Measurements from ENCODE around the gene CNTN4. TPM values are rescaled to one million over a fixed set of nuclear protein-coding genes. Genes with fewer than 3 reads are reported as not detected.
"Not testable (repeated sequence)": the region's sequence is repeated elsewhere in the genome, so short reads cannot be mapped to it uniquely, and the experiment has no call there.

CNTN4 gene
- total RNA-seq, 2 donors from 2014 or later: not detected

DNA sequence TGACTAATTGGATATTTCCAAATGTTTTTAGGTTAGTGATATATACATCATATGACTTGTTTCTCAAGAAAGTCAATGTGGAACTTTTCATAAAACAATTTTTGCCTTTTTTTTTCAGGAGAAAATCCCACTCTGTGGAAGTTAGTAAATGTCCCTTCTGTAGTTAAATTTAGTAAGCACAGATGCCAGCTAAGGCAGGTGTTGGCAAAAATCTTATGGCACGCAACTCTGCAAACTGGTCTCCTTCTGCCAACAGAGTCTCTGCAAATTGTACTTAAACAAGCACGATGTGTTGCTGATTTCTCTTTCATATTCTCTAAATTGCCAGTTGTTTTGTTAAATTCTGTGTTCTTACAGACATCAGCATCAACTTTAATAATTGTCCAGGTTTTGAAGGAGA is 777.7 kb downstream of the CNTN4 start:
- DNase-seq (ENCODE audit: low spot score in 2 of 2): no peak
- H3K36me3 Mint-ChIP-seq: no peaks in the 10 kb centered on the region
- no peak overlapping the region for H3K27ac Mint-ChIP-seq
- peaks cover 0 to 4% of the 10 kb centered on the region in 2 donors for H3K9me3 Mint-ChIP-seq
- no peak for ATAC-seq

DNA sequence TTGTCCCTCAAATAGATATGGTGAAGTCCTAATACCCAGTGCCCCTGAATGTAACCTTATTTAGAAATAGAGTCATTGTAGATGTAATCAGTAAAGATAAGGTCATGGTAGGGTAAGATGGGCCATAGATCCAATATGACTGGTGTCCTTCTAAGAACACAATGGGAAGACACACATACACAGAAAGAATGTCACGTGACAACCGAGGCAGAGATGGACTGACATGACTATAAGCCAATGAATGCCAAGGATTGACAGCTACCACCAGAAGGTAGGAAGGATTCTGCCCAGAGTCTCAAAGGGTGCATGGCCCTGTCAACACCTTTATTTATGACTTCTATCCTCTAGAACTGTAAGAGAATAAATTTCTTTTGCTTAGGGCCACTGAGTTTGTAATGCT is 780.4 kb downstream of the CNTN4 start:
- H3K27ac Mint-ChIP-seq: no peak overlapping the region

DNA sequence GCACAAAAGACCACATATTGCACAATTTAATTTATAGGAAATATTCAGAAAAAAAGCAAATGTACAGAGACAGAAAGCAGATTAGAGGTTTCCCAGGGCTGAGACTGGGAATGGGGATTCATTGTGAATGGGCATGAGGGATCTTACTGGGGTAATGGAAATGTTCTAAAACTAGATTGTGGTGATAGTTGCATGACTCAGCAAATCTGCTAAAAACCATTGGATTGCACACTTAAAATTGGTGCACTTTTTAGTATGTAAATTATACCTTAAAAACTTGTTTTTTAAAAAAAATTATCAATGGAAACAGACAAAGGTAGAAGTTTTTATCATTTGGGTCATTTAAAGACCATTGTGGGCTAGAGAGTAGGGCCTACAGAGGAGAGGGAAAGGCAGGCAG is 780.9 kb downstream of the CNTN4 start:
- DNase-seq (ENCODE audit: low spot score in 2 of 2) (no peak), ATAC-seq (no peak)
- no peaks in the 10 kb centered on the region for H3K9me3 Mint-ChIP-seq
- H3K27ac Mint-ChIP-seq: peak overlapping the region in 1 of 2 donors; percentile 66
- no peaks in the 10 kb centered on the region for H3K36me3 Mint-ChIP-seq

More for the DNA sequence above, 780.4 kb downstream of the CNTN4 start:
- DNase-seq (ENCODE audit: low spot score in 2 of 2): no peak
- H3K36me3 Mint-ChIP-seq: no peaks in the 10 kb centered on the region
- H3K9me3 Mint-ChIP-seq: no peaks in the 10 kb centered on the region
- no peak for ATAC-seq

DNA sequence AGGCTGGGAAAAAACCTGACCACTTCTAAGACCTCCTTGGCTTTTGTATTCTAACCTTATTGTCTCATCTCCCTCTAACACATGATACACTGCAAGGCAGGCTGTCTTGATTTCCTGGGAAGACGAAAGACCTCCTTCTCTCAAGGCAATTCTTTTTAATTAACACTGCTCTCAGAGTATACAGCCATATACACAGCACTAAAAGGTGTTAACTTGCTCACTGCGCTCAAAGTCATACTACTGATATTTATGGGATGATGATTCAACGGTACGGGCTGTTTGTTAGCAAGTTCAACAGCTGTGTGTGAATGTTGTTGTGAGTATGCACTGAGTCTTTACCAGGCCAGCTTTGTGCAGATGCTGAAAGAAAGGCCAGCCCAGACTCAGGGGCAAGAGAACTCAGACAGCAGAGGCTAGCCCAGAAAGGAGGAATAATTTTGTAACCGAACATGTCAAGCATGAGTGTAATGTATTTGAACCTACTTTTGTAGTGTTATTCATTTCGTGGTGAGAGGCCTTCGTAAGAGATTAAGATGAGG is 781.6 kb downstream of the CNTN4 start:
- no peaks in the 10 kb centered on the region for H3K9me3 Mint-ChIP-seq
- ATAC-seq (no peak), DNase-seq (ENCODE audit: low spot score in 2 of 2) (no peak)
- H3K36me3 Mint-ChIP-seq: no peaks in the 10 kb centered on the region
- H3K27ac Mint-ChIP-seq: no peak overlapping the region

DNA sequence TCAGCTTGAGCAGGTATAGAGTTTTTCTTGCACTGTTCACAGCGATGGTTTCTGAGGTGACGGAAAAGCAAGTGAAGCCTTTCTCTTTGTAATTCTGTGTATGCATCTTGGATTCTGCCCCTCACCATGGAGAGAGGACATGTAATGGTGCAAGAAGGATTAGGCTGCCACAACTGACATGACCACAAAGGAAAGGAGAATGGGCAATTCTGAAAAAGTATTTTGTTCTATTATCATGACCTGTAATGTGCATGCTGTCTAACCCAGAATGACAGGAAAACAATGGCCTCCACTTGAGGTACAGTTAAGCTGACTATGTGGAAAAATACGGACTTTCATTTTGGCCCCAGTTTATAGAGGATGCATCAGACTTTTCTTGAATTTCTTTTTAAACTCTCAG is 784.6 kb downstream of the CNTN4 start:
- Mint-ChIP-seq H3K36me3 (no peaks in the 10 kb centered on the region), H3K27ac (no peak overlapping the region), H3K9me3 (no peaks in the 10 kb centered on the region)
- ATAC-seq (no peak), DNase-seq (ENCODE audit: low spot score in 2 of 2) (no peak)

DNA sequence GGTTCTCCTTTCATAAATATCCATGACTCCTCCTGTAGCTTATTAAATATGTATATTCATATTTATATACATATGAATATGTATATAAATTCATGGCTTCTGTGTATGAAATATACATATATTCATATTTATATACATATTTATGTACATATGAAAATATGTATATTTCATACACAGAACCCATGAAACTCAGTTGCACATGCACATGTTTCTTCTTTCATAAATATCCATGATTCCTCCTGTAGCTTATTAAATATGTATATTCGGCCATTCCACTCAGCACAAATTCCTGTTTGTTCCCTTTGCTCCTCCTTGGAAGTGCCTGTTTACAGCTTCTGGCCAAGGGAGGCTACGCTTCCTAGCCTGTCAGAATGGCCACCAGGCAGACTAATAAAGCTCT is 789.9 kb downstream of the CNTN4 start:
- Mint-ChIP-seq H3K36me3 (no peaks in the 10 kb centered on the region), H3K9me3 (no peaks in the 10 kb centered on the region), H3K27ac (no peak overlapping the region)
- no peak for ATAC-seq
- no peak for DNase-seq (ENCODE audit: low spot score in 2 of 2)

DNA sequence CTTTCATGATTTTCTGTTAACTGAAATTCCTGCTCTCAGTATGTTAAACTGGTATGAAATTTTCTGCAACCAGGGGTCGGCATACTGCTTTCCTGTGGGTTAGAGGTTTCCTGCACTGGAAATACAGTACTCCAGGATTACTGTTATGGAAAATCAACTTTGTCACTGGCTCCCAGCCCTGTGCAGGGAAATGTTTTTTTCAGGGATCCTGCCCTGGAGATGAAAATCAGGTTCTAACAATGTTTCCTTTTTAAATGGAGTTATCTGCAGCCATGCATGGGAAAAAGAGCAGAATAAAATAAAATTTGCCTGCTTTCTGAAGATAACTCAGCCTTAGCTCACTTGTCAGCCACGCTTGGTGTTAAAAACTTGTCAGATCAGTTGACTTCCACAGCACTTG is 791.1 kb downstream of the CNTN4 start:
- ATAC-seq: no peak
- no peaks in the 10 kb centered on the region for H3K36me3 Mint-ChIP-seq
- H3K27ac Mint-ChIP-seq: no peak overlapping the region

DNA sequence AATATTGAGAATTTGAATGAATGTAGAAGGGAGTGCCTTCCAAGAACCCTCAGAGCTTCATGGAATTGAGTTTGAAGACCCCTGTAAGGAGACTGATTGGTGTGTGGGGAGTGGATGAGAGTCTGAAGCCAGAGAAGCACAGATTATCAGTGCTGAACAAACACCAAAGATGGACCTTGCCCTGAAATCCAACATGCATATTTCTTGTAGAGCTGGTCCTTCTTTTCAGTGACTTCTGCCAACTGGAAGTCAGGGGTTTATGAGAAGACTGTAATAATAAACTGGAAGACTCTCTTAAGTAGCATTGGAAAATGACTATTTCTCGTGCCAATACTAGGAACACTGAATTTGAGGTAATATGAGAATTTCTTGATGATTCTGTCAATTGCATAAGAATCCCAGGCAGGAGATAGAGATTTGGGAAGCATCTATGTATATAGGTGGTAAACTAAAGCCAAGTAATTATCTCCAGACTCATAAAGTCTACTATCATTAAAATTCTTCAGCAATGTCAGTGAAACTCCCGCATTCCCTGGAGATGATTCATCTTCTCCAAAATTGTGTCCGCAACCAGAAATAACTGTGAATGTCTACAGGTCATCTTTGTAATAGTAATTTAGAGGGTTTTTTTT is 797.8 kb downstream of the CNTN4 start:
- DNase-seq (ENCODE audit: low spot score in 2 of 2): no peak
- ATAC-seq: no peak
- Mint-ChIP-seq H3K36me3 (no peaks in the 10 kb centered on the region), H3K27ac (no peak overlapping the region), H3K9me3 (no peaks in the 10 kb centered on the region)

More for the DNA sequence above, 791.1 kb downstream of the CNTN4 start:
- DNase-seq (ENCODE audit: low spot score in 2 of 2): no peak
- no peaks in the 10 kb centered on the region for H3K9me3 Mint-ChIP-seq

DNA sequence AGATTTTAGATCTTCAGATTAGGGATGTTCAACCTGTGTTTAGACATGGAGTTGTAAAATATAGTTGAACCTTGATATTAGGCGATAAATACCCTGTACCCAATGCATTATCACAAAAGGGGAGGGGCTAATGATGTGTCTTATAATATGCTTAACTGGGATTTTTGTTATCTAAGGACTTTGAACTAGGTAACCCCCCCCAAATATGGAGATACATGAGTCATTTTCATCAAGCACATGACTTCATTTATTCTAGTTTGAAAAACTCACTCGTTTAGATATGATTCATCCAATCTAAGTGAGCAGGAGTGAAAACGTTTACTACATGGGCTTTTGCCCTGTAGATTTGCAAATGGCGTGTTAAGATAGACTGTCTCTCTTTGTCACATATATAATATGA is 799.2 kb downstream of the CNTN4 start:
- H3K36me3 Mint-ChIP-seq: no peaks in the 10 kb centered on the region
- H3K27ac Mint-ChIP-seq: no peak overlapping the region
- no peak for DNase-seq (ENCODE audit: low spot score in 2 of 2)
- no peak for ATAC-seq
- H3K9me3 Mint-ChIP-seq: no peaks in the 10 kb centered on the region

DNA sequence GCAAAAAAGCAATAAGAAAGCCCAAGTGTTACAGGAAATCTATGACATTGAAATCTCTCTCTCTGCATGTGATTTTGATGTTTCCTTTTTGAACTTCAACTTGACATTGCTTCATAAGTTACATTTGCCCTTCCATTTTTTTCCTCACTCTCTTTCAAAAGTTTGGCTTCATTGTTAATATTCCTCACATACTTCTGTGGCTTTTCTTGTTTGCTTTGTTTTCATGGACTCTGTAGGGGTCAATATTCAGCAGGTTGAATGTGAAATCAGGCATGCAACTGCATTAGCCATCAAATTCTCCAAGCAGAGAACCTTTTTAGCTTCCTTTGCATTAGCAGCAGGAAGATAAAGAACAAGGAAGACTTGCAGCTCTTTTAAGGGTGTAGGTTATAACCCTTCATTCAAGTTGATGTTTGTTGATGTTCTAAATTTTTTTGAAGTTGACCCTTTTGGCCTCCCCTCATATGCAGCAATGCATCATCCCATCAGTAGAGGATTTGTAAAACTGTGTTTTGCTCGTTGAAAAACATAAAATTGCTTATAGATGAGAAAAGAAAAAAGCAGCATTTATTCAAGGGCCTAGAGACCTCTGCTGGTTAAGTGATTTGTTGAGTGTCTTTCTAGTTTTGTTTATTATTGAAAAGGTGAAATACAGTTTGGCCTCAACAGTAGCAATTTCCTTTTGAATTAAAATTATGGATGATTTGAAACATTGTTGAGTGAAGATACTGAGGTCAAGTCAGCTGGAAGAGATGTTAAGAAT is 800.1 kb downstream of the CNTN4 start:
- no peaks in the 10 kb centered on the region for H3K9me3 Mint-ChIP-seq
- ATAC-seq: no peak
- no peaks in the 10 kb centered on the region for H3K36me3 Mint-ChIP-seq
- no peak overlapping the region for H3K27ac Mint-ChIP-seq
- no peak for DNase-seq (ENCODE audit: low spot score in 2 of 2)

DNA sequence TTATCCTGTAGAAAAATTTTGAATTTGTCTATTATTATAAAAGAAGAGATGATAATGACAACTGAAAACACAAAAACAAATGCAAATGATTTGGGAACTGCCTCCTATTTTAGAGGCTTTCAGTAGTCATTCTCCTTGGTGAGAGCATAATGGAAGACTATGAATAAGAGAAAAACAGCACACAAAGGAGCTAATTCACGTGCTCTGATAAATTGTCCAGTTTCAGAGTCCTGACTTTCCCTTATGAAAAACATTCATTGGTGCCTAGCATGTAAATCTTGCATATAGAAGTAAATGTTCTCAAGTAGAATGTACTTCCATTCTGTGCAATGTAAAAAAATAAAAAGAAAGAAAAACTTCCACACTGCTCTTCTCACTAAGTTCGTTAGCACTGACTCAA is 805.4 kb downstream of the CNTN4 start:
- Mint-ChIP-seq H3K9me3 (no peaks in the 10 kb centered on the region), H3K27ac (no peak overlapping the region)
- ATAC-seq: no peak

DNA sequence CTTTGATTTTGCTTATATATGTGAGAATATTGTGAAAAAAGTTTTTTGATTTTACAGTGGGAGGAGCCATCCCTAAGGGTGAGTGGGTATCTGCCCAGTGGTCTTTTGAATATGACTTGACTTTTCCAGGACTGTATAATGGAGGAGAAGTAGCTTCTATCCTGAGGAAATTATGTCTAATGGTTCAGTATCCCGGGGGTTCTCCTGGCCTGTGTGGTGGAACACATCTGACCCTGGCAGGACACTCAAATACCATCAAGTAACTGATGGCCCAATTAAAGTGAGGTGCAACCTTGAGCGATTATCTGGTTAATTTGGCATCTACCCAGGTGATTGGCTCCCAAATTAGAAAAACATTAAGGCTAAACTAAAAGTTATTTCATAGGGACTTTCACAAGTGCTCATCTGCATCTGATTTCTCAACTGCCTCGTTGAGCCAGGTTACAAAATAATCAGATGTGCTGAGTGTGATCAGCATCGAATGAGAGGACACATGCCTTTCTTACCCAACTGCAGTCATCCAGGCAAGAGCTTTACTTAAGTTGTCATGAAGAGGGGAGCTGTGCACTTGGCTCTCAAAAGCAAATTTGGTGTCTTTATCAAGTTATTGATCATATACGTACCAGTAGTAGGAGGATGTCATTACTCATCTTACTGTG is 810.2 kb downstream of the CNTN4 start:
- no peaks in the 10 kb centered on the region for H3K36me3 Mint-ChIP-seq
- ATAC-seq (no peak), DNase-seq (ENCODE audit: low spot score in 2 of 2) (no peak)
- H3K9me3 Mint-ChIP-seq: no peaks in the 10 kb centered on the region
- H3K27ac Mint-ChIP-seq: no peak overlapping the region

More for the DNA sequence above, 805.4 kb downstream of the CNTN4 start:
- no peak for DNase-seq (ENCODE audit: low spot score in 2 of 2)
- H3K36me3 Mint-ChIP-seq: no peaks in the 10 kb centered on the region

DNA sequence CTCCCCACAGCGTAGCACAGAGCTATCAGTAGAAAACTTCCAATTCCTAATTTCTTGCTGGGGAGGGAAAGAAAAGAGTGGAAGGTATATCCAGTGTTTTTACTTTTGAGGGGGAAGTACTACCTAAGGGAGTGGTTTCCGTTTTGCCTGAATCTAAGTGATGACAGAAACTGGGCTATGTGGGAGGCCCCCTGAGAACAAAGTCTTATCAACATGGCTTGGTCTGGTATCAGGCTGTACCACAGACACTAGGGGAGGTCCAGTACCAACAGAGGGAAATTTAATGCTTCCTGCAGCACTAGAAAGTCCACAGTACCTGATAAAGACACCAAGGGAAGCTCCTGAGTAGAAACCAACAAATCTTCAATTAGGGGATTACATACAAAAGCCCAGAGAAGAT is 812.3 kb downstream of the CNTN4 start:
- DNase-seq (ENCODE audit: low spot score in 2 of 2): no peak
- Mint-ChIP-seq H3K27ac (no peak overlapping the region), H3K36me3 (no peaks in the 10 kb centered on the region), H3K9me3 (peaks cover 4 to 5% of the 10 kb centered on the region in 2 donors)
- ATAC-seq: no peak

DNA sequence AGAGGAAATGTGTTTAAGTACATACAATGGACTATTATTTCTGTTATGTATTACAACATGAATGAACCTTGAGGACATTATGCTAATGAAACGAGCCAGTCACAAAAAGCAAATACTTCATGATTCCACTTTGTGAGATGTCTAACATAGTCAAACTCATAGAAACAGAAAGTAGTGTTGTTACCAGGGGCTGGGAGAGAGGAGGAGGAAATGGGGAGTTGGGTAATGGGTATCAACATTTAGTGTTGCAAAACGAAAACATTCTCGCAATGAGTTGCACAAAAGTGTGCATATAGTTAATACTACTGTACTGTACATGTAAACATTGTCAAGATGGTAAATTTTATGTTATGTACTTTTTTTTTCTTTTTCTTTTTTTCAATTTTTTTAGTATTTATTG is 817.2 kb downstream of the CNTN4 start:
- no peak for DNase-seq (ENCODE audit: low spot score in 2 of 2)
- ATAC-seq: no peak
- no peak overlapping the region for H3K27ac Mint-ChIP-seq

DNA sequence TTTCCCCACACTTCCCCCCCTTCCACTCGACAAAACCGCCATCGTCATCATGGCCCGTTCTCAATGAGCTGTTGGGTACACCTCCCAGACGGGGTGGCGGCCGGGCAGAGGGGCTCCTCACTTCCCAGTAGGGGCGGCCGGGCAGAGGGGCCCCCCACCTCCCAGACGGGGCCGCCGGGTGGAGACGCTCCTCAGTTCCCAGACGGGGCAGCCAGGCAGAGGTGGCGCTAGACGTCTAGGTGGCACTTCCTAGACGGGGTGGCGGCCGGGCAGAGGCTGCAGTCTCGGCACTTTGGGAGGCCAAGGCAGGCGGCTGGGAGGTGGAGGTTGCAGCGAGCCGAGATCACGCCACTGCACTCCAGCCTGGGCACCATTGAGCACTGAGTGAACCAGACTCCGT is 818.0 kb downstream of the CNTN4 start:
- H3K27ac Mint-ChIP-seq; H3K36me3 Mint-ChIP-seq; DNase-seq (ENCODE audit: low spot score in 2 of 2); ATAC-seq; H3K9me3 Mint-ChIP-seq: not testable (repeated sequence)

More for the DNA sequence above, 817.2 kb downstream of the CNTN4 start:
- H3K36me3 Mint-ChIP-seq: peaks cover 0 to 4% of the 10 kb centered on the region in 2 donors
- H3K9me3 Mint-ChIP-seq: peaks cover 5 to 7% of the 10 kb centered on the region in 2 donors

DNA sequence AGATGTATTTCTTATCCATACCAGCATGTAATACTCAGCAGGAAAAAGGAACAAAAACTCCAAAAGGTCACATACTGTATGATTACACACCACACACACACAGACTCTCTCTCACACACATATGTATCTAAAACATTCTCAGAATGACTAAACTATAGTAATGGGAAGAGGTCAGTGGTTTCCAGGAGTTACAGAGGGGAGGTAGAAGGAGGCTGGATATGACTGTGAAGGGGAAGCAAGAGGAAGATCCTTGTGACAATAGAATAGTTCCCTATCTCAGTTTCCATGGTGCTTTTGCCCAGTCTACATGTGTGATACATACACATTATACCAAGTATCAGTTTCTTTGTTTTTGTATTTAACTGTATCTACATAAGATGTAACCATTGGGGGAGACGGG is 821.4 kb downstream of the CNTN4 start:
- ATAC-seq (peak; percentile 59 to 87), DNase-seq (ENCODE audit: low spot score in 2 of 2) (no peak)
- H3K27ac Mint-ChIP-seq: no peak overlapping the region
- H3K36me3 Mint-ChIP-seq: peaks cover 0 to 4% of the 10 kb centered on the region in 2 donors
- H3K9me3 Mint-ChIP-seq: peaks cover 5 to 7% of the 10 kb centered on the region in 2 donors

DNA sequence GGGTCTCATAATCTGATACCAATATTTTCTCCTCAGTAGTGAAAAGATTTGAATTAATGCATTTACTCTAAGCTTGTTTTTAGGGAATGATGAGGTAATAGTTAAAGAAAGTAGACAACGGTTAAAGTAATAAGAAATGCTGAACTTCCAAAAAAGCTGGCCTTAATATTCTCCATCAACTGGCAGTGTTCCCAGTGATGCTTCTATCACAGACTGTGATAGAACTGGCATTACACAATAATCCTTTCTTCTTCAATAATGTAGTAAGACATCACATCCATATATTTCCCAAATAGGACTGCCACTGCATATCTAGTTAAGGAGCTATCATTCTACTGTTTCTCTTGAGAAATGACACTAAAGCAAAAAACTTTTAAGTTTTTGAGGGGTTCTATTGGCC is 822.8 kb downstream of the CNTN4 start:
- peaks cover 0 to 4% of the 10 kb centered on the region in 2 donors for H3K36me3 Mint-ChIP-seq
- DNase-seq (ENCODE audit: low spot score in 2 of 2) (no peak), ATAC-seq (no peak)
- peaks cover 0 to 4% of the 10 kb centered on the region in 2 donors for H3K9me3 Mint-ChIP-seq
- no peak overlapping the region for H3K27ac Mint-ChIP-seq
